ENCODE data around the gene PDE11A. TPM values are rescaled to one million over a fixed set of nuclear protein-coding genes. Genes with fewer than 3 reads are reported as not detected.

The PDE11A gene
- total RNA-seq, 2 experiments from 2014 or later, result not detected

Other genes starting within 250 kb of the PDE11A start
- 10 to 100 TPM; 12.2 to 12.5 TPM for gene RBM45, start 39.7 kb upstream of the PDE11A start, total RNA-seq
- 1 to 10 TPM; 1.5 to 1.9 TPM for gene OSBPL6, start 121.7 kb upstream of the PDE11A start, total RNA-seq